GM18502 (cell line): Measurements from ENCODE around the gene HDDC3.
A peak's percentile ranks its signal among the peaks of the same experiment; 100 is the strongest.
"Not testable (repeated sequence)": the region's sequence is repeated elsewhere in the genome, so short reads cannot be mapped to it uniquely, and the experiment has no call there.

ENCODE experiments used
- ATAC-seq: cut with Tn5 transposase; IDR thresholded peaks from one replicate; pipeline ENCODE4 v1.9.1; 2021; ENCODE audit warnings: mild to moderate bottlenecking; ENCODE audit not compliant: unreplicated experiment, poor library complexity

Gene HDDC3

GRCh38 chr15:90911906-90912769 lies 20.2 kb downstream of the HDDC3 start:
- no peak for ATAC-seq

GRCh38 chr15:90911302-90911623 lies 21.1 kb downstream of the HDDC3 start:
- ATAC-seq, result no peak

GRCh38 chr15:90910441-90911301 lies 21.7 kb downstream of the HDDC3 start:
- ATAC-seq, result no peak

GRCh38 chr15:90909976-90910375 lies 22.4 kb downstream of the HDDC3 start:
- no peak for ATAC-seq

GRCh38 chr15:90909449-90909848 lies 22.9 kb downstream of the HDDC3 start:
- not testable (repeated sequence) for ATAC-seq

GRCh38 chr15:90907838-90908507 lies 24.4 kb downstream of the HDDC3 start:
- ATAC-seq, result no peak

- ATAC-seq, result no peak
Observed at GRCh38 chr15:90907051-90907660, 25.2 kb downstream of the HDDC3 start.

GRCh38 chr15:90906181-90906849 lies 26.0 kb downstream of the HDDC3 start:
- no peak for ATAC-seq

GRCh38 chr15:90905306-90906180 lies 26.8 kb downstream of the HDDC3 start:
- ATAC-seq, result no peak

- no peak for ATAC-seq
Observed at GRCh38 chr15:90904746-90905145, 27.6 kb downstream of the HDDC3 start.

- no peak for ATAC-seq
Observed at GRCh38 chr15:90903733-90904536, 28.4 kb downstream of the HDDC3 start.

- ATAC-seq, result peak; percentile 58
Observed at GRCh38 chr15:90902840-90903732, 29.3 kb downstream of the HDDC3 start, which contains the start of gene MAN2A2. MAN2A2 (plus strand) TSS chr15:90903302; CDS start chr15:90904208, 906 bp downstream.

GRCh38 chr15:90902040-90902839 lies 30.1 kb downstream of the HDDC3 start:
- ATAC-seq, result peak; percentile 70

GRCh38 chr15:90901175-90902039 lies 30.9 kb downstream of the HDDC3 start:
- ATAC-seq, result no peak

- ATAC-seq, result not testable (repeated sequence)
Observed at GRCh38 chr15:90897131-90897655, 35.2 kb downstream of the HDDC3 start.
